GM18520 (cell line): Measurements from ENCODE around the gene CYP2D6.

Source experiments
- ATAC-seq: cut with Tn5 transposase; IDR thresholded peaks from one replicate; pipeline ENCODE4 v1.9.1; 2021; ENCODE audit not compliant: unreplicated experiment

CYP2D6 gene

GRCh38 chr22:42090596-42091454 is 39.8 kb downstream of the CYP2D6 start, which contains the start of gene NDUFA6:
Gene NDUFA6 (minus strand): TSS chr22:42090772. CDS start chr22:42090744, 28 bp downstream.
- peak; percentile 98 for ATAC-seq

- no peak for ATAC-seq
Measured at GRCh38 chr22:42086051-42086450, 44.6 kb downstream of the CYP2D6 start.

GRCh38 chr22:42084874-42085273 is 45.7 kb downstream of the CYP2D6 start:
- ATAC-seq, result no peak

- ATAC-seq, result no peak
Measured at GRCh38 chr22:42083119-42083518, 47.5 kb downstream of the CYP2D6 start.

GRCh38 chr22:42080287-42080686 is 50.3 kb downstream of the CYP2D6 start:
- no peak for ATAC-seq

GRCh38 chr22:42079319-42080251 is 51.0 kb downstream of the CYP2D6 start, which contains the start of gene SMDT1:
Gene SMDT1 (plus strand): TSS chr22:42079700. CDS start chr22:42079769, 69 bp downstream.
- ATAC-seq, result peak; percentile 79

GRCh38 chr22:42078469-42079318 is 51.9 kb downstream of the CYP2D6 start:
- ATAC-seq, result no peak

- ATAC-seq, result no peak
Measured at GRCh38 chr22:42077486-42078125, 53.0 kb downstream of the CYP2D6 start.

- no peak for ATAC-seq
Measured at GRCh38 chr22:42076764-42077485, 53.7 kb downstream of the CYP2D6 start.
